Measurements from ENCODE around the gene ATP11C.

DNA sequence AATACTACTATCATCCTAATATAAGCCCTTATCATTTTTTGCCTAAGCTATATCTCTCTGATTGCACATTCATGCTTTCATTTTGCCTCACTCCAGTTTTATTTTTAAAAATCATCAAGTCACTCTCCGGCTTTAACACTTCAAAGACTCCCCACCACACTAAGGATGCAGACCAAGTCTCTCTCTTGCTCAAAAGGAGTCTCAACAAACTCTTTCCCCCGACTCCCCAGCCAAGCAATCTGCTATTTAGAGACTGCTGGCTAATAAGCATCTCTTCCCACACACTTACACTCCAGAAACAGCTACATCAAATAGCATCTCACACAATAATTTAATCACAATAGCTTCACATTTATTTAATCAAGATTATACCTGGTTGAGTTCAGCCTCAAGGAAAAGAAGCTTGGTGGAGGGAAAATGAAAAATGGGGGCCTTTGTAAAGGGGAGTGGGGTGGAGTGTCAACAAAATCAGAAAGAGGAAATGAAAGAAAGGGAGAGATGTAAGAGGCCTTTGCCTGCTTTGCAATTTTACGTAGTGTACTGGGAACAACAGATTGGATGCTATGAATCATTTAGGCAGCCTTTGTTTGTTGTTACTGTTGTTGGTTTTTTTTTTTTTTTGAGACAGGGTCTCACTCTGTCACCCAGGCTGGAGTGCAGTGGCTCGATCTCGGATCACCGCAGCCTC lies 120.8 kb downstream of the ATP11C start:
- TF ChIP-seq POLR2AphosphoS5 (IDR thresholded peaks at IDR 0.05; ENCODE audit: borderline replicate concordance, low read depth, low read length) (no peak), EZH2 (IDR thresholded peaks at IDR 0.05) (no peak)

Data from SK-N-MC (cell line).